ENCODE measurements around the gene CTNNA2. TPM values are rescaled to one million over a fixed set of nuclear protein-coding genes. Genes with fewer than 3 reads are reported as not detected.

CTNNA2 gene
- polyA plus RNA-seq, 2 of the 4 experiments (the other 2 are of a cell fraction): 0.50 to 0.94 TPM

- Histone ChIP-seq H3K4me1 (no peaks in the 10 kb centered on the region), H3K27ac (no peak overlapping the region), H3K4me2 (no peak overlapping the region), H3K9me3 (no peaks in the 10 kb centered on the region; the same call in 2 of the 3 replicates), H3K4me3 (no peak overlapping the region)
- CTCF ChIA-PET: no interaction called here
- FAIRE-seq (no peak), ATAC-seq (no peak), DNase-seq (ENCODE audit: low read depth in 1 of 2, low spot score in 1 of 2) (no peak)
- POLR2A ChIA-PET: no interaction called here
- 19% methylated on average over 5 of the region's 5 CpGs for WGBS (ENCODE audit: missing lambda C conversion rate)
- TF ChIP-seq ZC3H11A (IDR thresholded peaks at IDR 0.05) (no peak), RFX5 (IDR thresholded peaks at IDR 0.05) (no peak), MAFK (IDR thresholded peaks at IDR 0.05; ENCODE audit: partially characterized antibody) (peak; percentile 25), SREBF2 (IDR thresholded peaks at IDR 0.05) (no peak), RAD21 (conservative IDR thresholded peaks at IDR 0.05 in 1 of 2, IDR thresholded peaks at IDR 0.05 in 1 of 2) (no peak), ZNF302 (CRISPR knock-in tag; IDR thresholded peaks at IDR 0.05) (no peak)
Measured at GRCh38 chr2:79996709-79997108, 483.9 kb downstream of the CTNNA2 start.

GRCh38 chr2:80001701-80002101 lies 488.9 kb downstream of the CTNNA2 start:
- H3K4me3 ChIP-seq: no peak overlapping the region
- 7% methylated on average over 5 of the region's 5 CpGs for WGBS (ENCODE audit: missing lambda C conversion rate)
- FAIRE-seq: no peak
- no peaks in the 10 kb centered on the region for H3K4me1 ChIP-seq
- TF ChIP-seq MAFK (IDR thresholded peaks at IDR 0.05; ENCODE audit: partially characterized antibody) (no peak), NFE2L2 (conservative IDR thresholded peaks at IDR 0.05; ENCODE audit: low read length) (no peak), HES2 (IDR thresholded peaks at IDR 0.05) (no peak), CBX2 (IDR thresholded peaks at IDR 0.05; ENCODE audit: borderline replicate concordance, low read depth) (no peak), HOXA7 (CRISPR knock-in tag; IDR thresholded peaks at IDR 0.05) (no peak), EHMT2 (IDR thresholded peaks at IDR 0.05; ENCODE audit: low read depth) (no peak), RFX5 (IDR thresholded peaks at IDR 0.05) (no peak), HOXB13 (CRISPR knock-in tag; IDR thresholded peaks at IDR 0.05; ENCODE audit: low read depth) (no peak), MAX (IDR thresholded peaks at IDR 0.05) (no peak), POLR2A (IDR thresholded peaks at IDR 0.05; ENCODE audit: low read length) (no peak), RCOR1 (IDR thresholded peaks at IDR 0.05; ENCODE audit: low read depth, low read length) (no peak), FOXS1 (CRISPR knock-in tag; IDR thresholded peaks at IDR 0.05) (no peak), ZNF302 (CRISPR knock-in tag; IDR thresholded peaks at IDR 0.05) (no peak), ZSCAN20 (CRISPR knock-in tag; IDR thresholded peaks at IDR 0.05) (no peak)
- ChIA-PET CTCF (interaction anchor here (0.6 to 0.8 kb wide), 2 partner anchors 56 to 203 kb away, joined by 3 to 5 read pairs; no protein-coding TSS in a partner anchor), POLR2A (no interaction called here)
- no peaks in the 10 kb centered on the region for H3K9me3 ChIP-seq
- DNase-seq (ENCODE audit: low read depth in 1 of 2, low spot score in 1 of 2): no peak
- no peak overlapping the region for H3K4me2 ChIP-seq
- ATAC-seq: no peak
- H3K27ac ChIP-seq: no peak overlapping the region

- no peak for DNase-seq (ENCODE audit: low read depth in 1 of 2, low spot score in 1 of 2)
- CTCF ChIA-PET: interaction anchor here (0.6 kb wide), 1 partner anchor 203 kb away, joined by 5 read pairs; no protein-coding TSS in a partner anchor
- Histone ChIP-seq H3K4me1 (no peaks in the 10 kb centered on the region), H3K4me3 (no peak overlapping the region), H3K27ac (no peak overlapping the region), H3K9me3 (no peaks in the 10 kb centered on the region), H3K4me2 (no peak overlapping the region)
- WGBS (ENCODE audit: missing lambda C conversion rate): 3% methylated on average over 3 of the region's 3 CpGs
- POLR2A ChIA-PET: no interaction called here
- no peak for TF ChIP-seq ZNF302 (CRISPR knock-in tag; IDR thresholded peaks at IDR 0.05)
- no peak for TF ChIP-seq CBX8 (IDR thresholded peaks at IDR 0.05)
- no peak for TF ChIP-seq JUNB (IDR thresholded peaks at IDR 0.05)
- TF ChIP-seq HDAC2 (IDR thresholded peaks at IDR 0.05): no peak
- no peak for TF ChIP-seq ZFP36 (IDR thresholded peaks at IDR 0.05; ENCODE audit: borderline replicate concordance, partially characterized antibody)
- TF ChIP-seq HMGXB4 (CRISPR knock-in tag; IDR thresholded peaks at IDR 0.05; ENCODE audit: borderline replicate concordance): no peak
- TF ChIP-seq BCL3 (IDR thresholded peaks at IDR 0.05): no peak
- TF ChIP-seq SMC3 (IDR thresholded peaks at IDR 0.05): no peak
- no peak for TF ChIP-seq RCOR1 (IDR thresholded peaks at IDR 0.05; ENCODE audit: low read depth, low read length)
- ATAC-seq: no peak
- no peak for FAIRE-seq
Measured at GRCh38 chr2:80002112-80002511, 489.3 kb downstream of the CTNNA2 start.

Data from A549 (cell line).